H1 (cell line): ENCODE results near the gene PDE9A. TPM values are rescaled to one million over a fixed set of nuclear protein-coding genes. Genes with fewer than 3 reads are reported as not detected.

Experiments used
- CEBPB ChIP-seq: IDR thresholded peaks from 2 replicates; pipeline ENCODE4 v1.6.1; 2012; ENCODE audit warnings: low read depth, low read length
- CHD7 ChIP-seq: fragments of 300-600 bp; sonication (generic); IDR thresholded peaks from 2 replicates; pipeline ENCODE4 v1.7.1; 2012; ENCODE audit warnings: low read length, moderate library complexity, mild to moderate bottlenecking, inconsistent platforms; ENCODE audit not compliant: insufficient replicate concordance
- CREB1 ChIP-seq: IDR thresholded peaks from 2 replicates; pipeline ENCODE4 v1.6.1; 2012; ENCODE audit warnings: inconsistent platforms
- E2F6 ChIP-seq: IDR thresholded peaks from 2 replicates; pipeline ENCODE4 v1.6.1; 2012; ENCODE audit warnings: inconsistent platforms
- KDM1A ChIP-seq: fragments of 200-600, 300-600 bp; sonication (generic); IDR thresholded peaks from 2 replicates; pipeline ENCODE4 v1.7.1; 2016; ENCODE audit warnings: mild to moderate bottlenecking, low read length, borderline replicate concordance
- KDM5A ChIP-seq: fragments of 200-600 bp; IDR thresholded peaks from 2 replicates; pipeline ENCODE4 v1.7.1; 2012; ENCODE audit warnings: mild to moderate bottlenecking, low read length, inconsistent platforms, mixed read lengths
- SIX5 ChIP-seq: IDR thresholded peaks from 2 replicates; pipeline ENCODE4 v1.6.1; 2011; ENCODE audit warnings: mild to moderate bottlenecking, low read depth, low read length
- YY1 ChIP-seq: IDR thresholded peaks from 2 replicates; pipeline ENCODE4 v1.6.1; 2011; ENCODE audit warnings: low read depth, mild to moderate bottlenecking, low read length
- ZNF274 ChIP-seq: IDR thresholded peaks from 2 replicates; pipeline ENCODE4 v1.7.0; 2012; ENCODE audit warnings: low read length, borderline replicate concordance; ENCODE audit errors: extremely low read depth
- polyA plus RNA-seq, 7 experiments: library from polyadenylated mRNA; depleted of rRNA in 3 of 7; stranded (reverse) in 5 of 7; unstranded in 2 of 7; fragments of >200 nt in 5 of 7; fragments of 200-250 nt in 2 of 7; gene quantifications; 1 replicate in 5 of 7; 2 replicates in 1 of 7; 4 replicates in 1 of 7; pipeline versions ENCODE4 v1.2.1 to v1.2.3, GENCODE V29; 2011 to 2013; ENCODE audit warnings: missing spikeins in 2 of 7, mixed read lengths in 2 of 7
- total RNA-seq: library from RNA; stranded (reverse); fragmentation: NEBNext Ultra II Directional; extraction: Animal tissue kit (Norgen Biotek cat#: 25700); gene quantifications from 2 replicates; pipeline ENCODE4 v1.2.1, GENCODE V29; 2021

The PDE9A gene
- total and polyA plus RNA-seq, 2 of the 8 experiments (the other 6 are each of a cell fraction or from before 2014, with no cell fraction given) = 39.2 to 45.9 TPM

- TF ChIP-seq CHD7 (no peak), SIX5 (no peak), CREB1 (no peak), YY1 (no peak), KDM1A (no peak), E2F6 (no peak), KDM5A (no peak), CEBPB (no peak), ZNF274 (no peak)
Measured at GRCh38 chr21:42737951-42738590, 84.7 kb downstream of the PDE9A start (continued).
